ENCODE results near the gene RHPN2.

DNA sequence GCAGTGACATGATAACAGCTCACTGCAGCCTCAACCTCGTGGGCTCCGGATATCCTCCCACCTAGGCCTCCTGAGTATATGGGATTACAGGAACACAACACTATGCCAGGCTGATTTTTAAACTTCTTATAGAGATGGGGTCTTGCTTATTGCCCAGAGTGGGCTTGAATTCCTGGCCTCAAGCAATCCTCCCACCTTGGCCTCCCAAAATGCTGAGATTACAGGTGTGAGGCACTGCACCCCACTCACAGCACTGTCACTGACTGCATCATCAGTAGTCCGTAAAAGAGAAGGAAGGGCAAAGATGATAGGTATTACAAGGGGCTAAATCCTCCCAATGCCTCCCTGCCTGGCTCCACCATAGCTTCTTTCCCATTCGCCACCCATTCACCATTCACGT, 4.1 kb downstream of the RHPN2 start:
- TF ChIP-seq POLR2AphosphoS5 (IDR thresholded peaks at IDR 0.05; ENCODE audit: low read depth) (no peak), GABPA (IDR thresholded peaks at IDR 0.05; ENCODE audit: low read depth) (no peak)
- TF ChIP-seq, protein P1, sequence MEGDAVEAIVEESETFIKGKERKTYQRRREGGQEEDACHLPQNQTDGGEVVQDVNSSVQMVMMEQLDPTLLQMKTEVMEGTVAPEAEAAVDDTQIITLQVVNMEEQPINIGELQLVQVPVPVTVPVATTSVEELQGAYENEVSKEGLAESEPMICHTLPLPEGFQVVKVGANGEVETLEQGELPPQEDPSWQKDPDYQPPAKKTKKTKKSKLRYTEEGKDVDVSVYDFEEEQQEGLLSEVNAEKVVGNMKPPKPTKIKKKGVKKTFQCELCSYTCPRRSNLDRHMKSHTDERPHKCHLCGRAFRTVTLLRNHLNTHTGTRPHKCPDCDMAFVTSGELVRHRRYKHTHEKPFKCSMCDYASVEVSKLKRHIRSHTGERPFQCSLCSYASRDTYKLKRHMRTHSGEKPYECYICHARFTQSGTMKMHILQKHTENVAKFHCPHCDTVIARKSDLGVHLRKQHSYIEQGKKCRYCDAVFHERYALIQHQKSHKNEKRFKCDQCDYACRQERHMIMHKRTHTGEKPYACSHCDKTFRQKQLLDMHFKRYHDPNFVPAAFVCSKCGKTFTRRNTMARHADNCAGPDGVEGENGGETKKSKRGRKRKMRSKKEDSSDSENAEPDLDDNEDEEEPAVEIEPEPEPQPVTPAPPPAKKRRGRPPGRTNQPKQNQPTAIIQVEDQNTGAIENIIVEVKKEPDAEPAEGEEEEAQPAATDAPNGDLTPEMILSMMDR (IDR thresholded peaks at IDR 0.05; ENCODE audit: insufficient read depth, low read length): no peak
